ENCODE results near the gene ASIC3. TPM values are rescaled to one million over a fixed set of nuclear protein-coding genes. Genes with fewer than 3 reads are reported as not detected.

The ASIC3 gene
- polyA plus RNA-seq, 4 donors: 1.8 to 3.0 (median 2.7) TPM

- no peak for DNase-seq (ENCODE audit: low read depth in 4 of 4, low spot score in 3 of 4)
These were observed 34.9 kb downstream of the ASIC3 start, which contains the start of gene TMUB1 for GRCh38 chr7:151083071-151083823. TSS of gene TMUB1 (minus strand) at chr7:151083493. CDS start at chr7:151082563, 930 bp downstream.

GRCh38 chr7:151083824-151084160 is 35.5 kb downstream of the ASIC3 start:
- DNase-seq (ENCODE audit: low read depth in 4 of 4, low spot score in 3 of 4): no peak

- no peak for DNase-seq (ENCODE audit: low read depth in 4 of 4, low spot score in 3 of 4)
These were observed 37.0 kb downstream of the ASIC3 start for GRCh38 chr7:151085329-151085690.

GRCh38 chr7:151085691-151086620 is 37.6 kb downstream of the ASIC3 start, which contains the start of gene AGAP3:
TSS of gene AGAP3 (plus strand) at chr7:151086475. CDS start at chr7:151086742, 267 bp downstream.
- peak in 2 of 4 donors; percentile 67 to 71 for DNase-seq (ENCODE audit: low read depth in 4 of 4, low spot score in 3 of 4)

- DNase-seq (ENCODE audit: low read depth in 4 of 4, low spot score in 3 of 4): no peak
These were observed 38.5 kb downstream of the ASIC3 start for GRCh38 chr7:151086802-151087244.

GRCh38 chr7:151087245-151088018 is 39.1 kb downstream of the ASIC3 start:
- no peak for DNase-seq (ENCODE audit: low read depth in 4 of 4, low spot score in 3 of 4)

- no peak for DNase-seq (ENCODE audit: low read depth in 4 of 4, low spot score in 3 of 4)
These were observed 39.9 kb downstream of the ASIC3 start for GRCh38 chr7:151088019-151088855.

- DNase-seq (ENCODE audit: low read depth in 4 of 4, low spot score in 3 of 4): no peak
These were observed 40.7 kb downstream of the ASIC3 start for GRCh38 chr7:151088856-151089699.

GRCh38 chr7:151089893-151090730 is 41.8 kb downstream of the ASIC3 start:
- DNase-seq (ENCODE audit: low read depth in 4 of 4, low spot score in 3 of 4): no peak

- no peak for DNase-seq (ENCODE audit: low read depth in 4 of 4, low spot score in 3 of 4)
These were observed 42.7 kb downstream of the ASIC3 start for GRCh38 chr7:151091003-151091402.

GRCh38 chr7:151091431-151091830 is 43.1 kb downstream of the ASIC3 start:
- DNase-seq (ENCODE audit: low read depth in 4 of 4, low spot score in 3 of 4): no peak

GRCh38 chr7:151091988-151092387 is 43.7 kb downstream of the ASIC3 start:
- DNase-seq (ENCODE audit: low read depth in 4 of 4, low spot score in 3 of 4): no peak

- no peak for DNase-seq (ENCODE audit: low read depth in 4 of 4, low spot score in 3 of 4)
These were observed 45.4 kb downstream of the ASIC3 start for GRCh38 chr7:151093748-151094147.

GRCh38 chr7:151094675-151095074 is 46.3 kb downstream of the ASIC3 start:
- no peak for DNase-seq (ENCODE audit: low read depth in 4 of 4, low spot score in 3 of 4)

- no peak for DNase-seq (ENCODE audit: low read depth in 4 of 4, low spot score in 3 of 4)
These were observed 46.9 kb downstream of the ASIC3 start for GRCh38 chr7:151095123-151095797.

GRCh38 chr7:151095828-151096475 is 47.6 kb downstream of the ASIC3 start:
- DNase-seq (ENCODE audit: low read depth in 4 of 4, low spot score in 3 of 4): no peak
